Nephron progenitor cell (in vitro differentiated cells): ENCODE results near the gene HDAC4.

Source experiments
- DNase-seq: peaks from one replicate; pipeline ENCODE4 v3.0.0; 2021
- H3K27ac Mint-ChIP-seq: 2 replicates; pipeline ENCODE4 v1.8.0; 2021; ENCODE audit warnings: mild to moderate bottlenecking, moderate library complexity, mixed read lengths
- H3K27me3 Mint-ChIP-seq: 2 replicates; pipeline ENCODE4 v1.8.0; 2021; ENCODE audit warnings: mild to moderate bottlenecking, low read depth, mixed read lengths; ENCODE audit not compliant: poor library complexity
- H3K36me3 Mint-ChIP-seq: 2 replicates; pipeline ENCODE4 v1.8.0; 2021; ENCODE audit warnings: low read depth, mixed read lengths
- H3K4me1 Mint-ChIP-seq: 2 replicates; pipeline ENCODE4 v1.8.0; 2021; ENCODE audit warnings: mixed read lengths
- H3K4me3 Mint-ChIP-seq: 2 replicates; pipeline ENCODE4 v1.8.0; 2021; ENCODE audit warnings: mild to moderate bottlenecking, moderate library complexity, mixed read lengths
- H3K9me3 Mint-ChIP-seq: 2 replicates; pipeline ENCODE4 v1.8.0; 2021; ENCODE audit warnings: mild to moderate bottlenecking, moderate library complexity, mixed read lengths
- TF ChIP-seq, protein P1 (sequence below): fragments of 200-600 bp; sonication (generic); IDR thresholded peaks from 2 replicates; pipeline ENCODE4 v1.5.0; 2021; ENCODE audit warnings: antibody characterized with exemption

HDAC4 gene

DNA sequence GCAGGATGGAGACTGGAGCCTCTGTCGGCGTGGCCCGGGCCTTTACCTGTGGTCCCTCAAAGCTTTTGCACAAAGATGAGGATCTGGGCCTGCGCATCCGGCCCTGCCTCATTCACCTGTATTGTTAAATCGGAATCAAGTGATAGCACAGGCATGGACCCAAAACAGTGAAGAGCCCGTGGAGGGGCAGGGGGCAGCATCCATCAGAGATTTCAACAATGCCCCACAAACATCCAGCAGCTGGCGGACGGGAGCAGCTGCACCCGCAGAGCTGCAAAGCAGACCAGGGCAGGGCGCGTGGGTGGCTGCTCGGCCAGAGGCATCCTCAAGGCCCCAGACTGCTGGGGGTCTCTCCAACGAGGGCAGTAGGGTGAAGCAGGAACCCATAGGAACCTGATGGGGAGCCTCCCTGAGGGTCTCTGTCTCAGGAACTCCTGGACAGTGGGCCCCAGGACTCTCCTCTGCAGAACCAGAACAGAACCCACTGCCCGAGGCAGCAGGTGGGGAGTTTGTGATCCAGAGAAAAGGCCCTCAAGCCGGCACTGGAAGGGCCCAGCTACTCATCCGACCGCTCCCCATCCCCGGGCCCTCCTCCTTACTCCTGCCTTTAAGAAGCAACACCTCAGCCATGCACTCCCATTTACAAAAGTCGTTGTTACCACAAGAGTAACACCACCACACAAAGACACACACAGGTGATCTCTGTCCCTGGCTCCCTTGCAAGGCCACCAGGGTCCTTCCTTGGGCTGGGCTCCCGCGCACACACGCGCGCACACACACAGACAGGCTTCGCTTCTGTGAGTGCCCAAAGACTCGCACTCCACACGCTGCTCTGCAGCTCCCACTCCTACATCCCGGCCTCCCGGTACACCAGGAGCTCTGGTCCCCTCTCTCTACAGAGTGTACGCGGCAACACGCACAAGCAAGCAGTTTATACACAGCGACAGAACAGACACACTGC, 28.8 kb downstream of the HDAC4 start:
- H3K36me3 Mint-ChIP-seq: peaks cover 6% of the 10 kb centered on the region
- TF ChIP-seq, protein P1, sequence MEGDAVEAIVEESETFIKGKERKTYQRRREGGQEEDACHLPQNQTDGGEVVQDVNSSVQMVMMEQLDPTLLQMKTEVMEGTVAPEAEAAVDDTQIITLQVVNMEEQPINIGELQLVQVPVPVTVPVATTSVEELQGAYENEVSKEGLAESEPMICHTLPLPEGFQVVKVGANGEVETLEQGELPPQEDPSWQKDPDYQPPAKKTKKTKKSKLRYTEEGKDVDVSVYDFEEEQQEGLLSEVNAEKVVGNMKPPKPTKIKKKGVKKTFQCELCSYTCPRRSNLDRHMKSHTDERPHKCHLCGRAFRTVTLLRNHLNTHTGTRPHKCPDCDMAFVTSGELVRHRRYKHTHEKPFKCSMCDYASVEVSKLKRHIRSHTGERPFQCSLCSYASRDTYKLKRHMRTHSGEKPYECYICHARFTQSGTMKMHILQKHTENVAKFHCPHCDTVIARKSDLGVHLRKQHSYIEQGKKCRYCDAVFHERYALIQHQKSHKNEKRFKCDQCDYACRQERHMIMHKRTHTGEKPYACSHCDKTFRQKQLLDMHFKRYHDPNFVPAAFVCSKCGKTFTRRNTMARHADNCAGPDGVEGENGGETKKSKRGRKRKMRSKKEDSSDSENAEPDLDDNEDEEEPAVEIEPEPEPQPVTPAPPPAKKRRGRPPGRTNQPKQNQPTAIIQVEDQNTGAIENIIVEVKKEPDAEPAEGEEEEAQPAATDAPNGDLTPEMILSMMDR: no peak
- H3K4me1 Mint-ChIP-seq: peaks cover 8% of the 10 kb centered on the region
- H3K27ac Mint-ChIP-seq: no peak overlapping the region
- no peaks in the 10 kb centered on the region for H3K9me3 Mint-ChIP-seq
- H3K4me3 Mint-ChIP-seq: no peak overlapping the region
- no peak for DNase-seq
- H3K27me3 Mint-ChIP-seq: no peaks in the 10 kb centered on the region

GRCh38 chr2:239370876-239371725, 29.7 kb downstream of the HDAC4 start:
- TF ChIP-seq, protein P1: no peak
- Mint-ChIP-seq H3K27me3 (no peaks in the 10 kb centered on the region), H3K4me3 (no peak overlapping the region), H3K27ac (no peak overlapping the region), H3K9me3 (no peaks in the 10 kb centered on the region), H3K36me3 (peaks cover 14% of the 10 kb centered on the region), H3K4me1 (peaks cover 17% of the 10 kb centered on the region)
- DNase-seq: no peak

DNA sequence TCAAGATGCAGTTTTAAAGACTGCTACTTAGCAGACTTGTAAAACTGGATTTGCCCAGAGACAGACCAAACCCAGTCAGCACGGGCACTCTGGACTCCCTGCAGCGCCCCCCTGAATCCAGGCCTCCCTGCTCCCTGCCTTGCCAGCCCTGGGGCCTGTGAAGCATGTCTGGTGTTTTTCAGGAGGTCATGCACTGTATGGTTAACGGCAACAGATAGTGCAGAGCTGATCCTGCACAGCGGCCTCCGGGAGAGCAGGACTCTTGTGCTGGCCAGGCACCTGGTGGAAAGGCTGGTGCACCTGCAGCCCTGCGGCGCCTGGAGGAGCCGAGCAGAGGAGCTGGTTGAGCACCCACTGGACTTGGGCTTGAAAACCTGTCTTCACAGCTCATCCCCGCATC, 30.4 kb downstream of the HDAC4 start:
- H3K9me3 Mint-ChIP-seq: no peaks in the 10 kb centered on the region
- DNase-seq: no peak
- no peak overlapping the region for H3K27ac Mint-ChIP-seq
- no peak overlapping the region for H3K4me3 Mint-ChIP-seq
- TF ChIP-seq, protein P1: no peak
- H3K36me3 Mint-ChIP-seq: peaks cover 21% of the 10 kb centered on the region
- peaks cover 24% of the 10 kb centered on the region for H3K4me1 Mint-ChIP-seq
- H3K27me3 Mint-ChIP-seq: no peaks in the 10 kb centered on the region

- no peak for DNase-seq
- Mint-ChIP-seq H3K9me3 (no peaks in the 10 kb centered on the region), H3K4me1 (peaks cover 30% of the 10 kb centered on the region), H3K27me3 (no peaks in the 10 kb centered on the region), H3K27ac (peak overlapping the region; percentile 93), H3K36me3 (peaks cover 28% of the 10 kb centered on the region), H3K4me3 (no peak overlapping the region)
- TF ChIP-seq, protein P1: no peak
Observed at GRCh38 chr2:239369631-239370161, 31.1 kb downstream of the HDAC4 start.

- TF ChIP-seq, protein P1: no peak
- Mint-ChIP-seq H3K27ac (no peak overlapping the region), H3K4me3 (no peak overlapping the region), H3K4me1 (peaks cover 30% of the 10 kb centered on the region), H3K36me3 (peaks cover 35% of the 10 kb centered on the region), H3K27me3 (no peaks in the 10 kb centered on the region), H3K9me3 (no peaks in the 10 kb centered on the region)
- no peak for DNase-seq
Observed at GRCh38 chr2:239368906-239369552, 31.8 kb downstream of the HDAC4 start.
